DMS53 (cell line): ENCODE data around the gene CCDC183.
"Not testable (repeated sequence)": the region's sequence is repeated elsewhere in the genome, so short reads cannot be mapped to it uniquely, and the experiment has no call there.

ENCODE experiments used
- DNase-seq: peaks from one replicate; lab custom pipeline; 2025; lab: John Stamatoyannopoulos, UW

The CCDC183 gene

DNA sequence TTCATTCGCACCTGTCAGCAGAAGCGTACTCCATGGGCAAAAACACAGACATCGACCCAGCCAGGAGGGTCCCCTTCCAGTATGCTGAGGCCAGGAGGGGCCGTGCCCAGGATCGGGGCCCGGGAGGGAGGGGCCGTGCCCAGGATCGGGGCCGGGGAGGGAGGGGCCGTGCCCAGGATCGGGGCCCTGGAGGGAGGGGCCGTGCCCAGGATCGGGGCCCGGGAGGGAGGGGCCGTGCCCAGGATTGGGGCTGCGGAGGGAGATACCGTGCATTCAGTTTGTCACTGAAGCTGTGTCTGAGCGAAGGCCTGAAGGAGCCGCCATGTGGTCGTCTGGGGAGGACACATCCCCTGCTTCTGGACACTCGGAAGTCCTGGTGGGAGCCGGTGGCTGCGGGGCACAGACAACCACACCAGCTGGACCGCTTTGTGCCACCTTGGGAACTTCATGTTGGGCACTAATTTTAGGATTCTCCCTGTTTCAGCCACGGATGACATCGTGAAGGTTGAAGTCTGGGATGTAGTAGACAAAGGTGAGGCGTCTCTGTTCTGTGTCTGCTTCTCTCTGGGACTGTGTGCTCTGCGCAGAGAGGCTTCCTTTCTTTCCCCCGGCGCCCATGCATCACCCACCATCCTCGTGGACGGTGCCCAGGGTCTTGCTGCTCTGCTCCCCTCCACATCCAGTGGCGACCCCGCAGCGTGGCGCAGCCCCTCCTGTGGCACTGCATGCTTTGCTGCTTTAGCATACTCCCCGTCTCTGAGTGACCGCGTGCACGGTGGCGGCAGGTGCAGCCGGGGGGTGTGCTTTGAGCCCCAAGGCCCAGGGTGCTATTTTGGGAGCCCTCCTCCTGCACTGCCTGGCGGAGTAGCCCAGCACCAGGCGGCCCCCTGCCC lies 29.4 kb downstream of the CCDC183 start:
- no peak for DNase-seq

- no peak for DNase-seq
These were observed 30.0 kb downstream of the CCDC183 start for GRCh38 chr9:136826188-136826541.

DNA sequence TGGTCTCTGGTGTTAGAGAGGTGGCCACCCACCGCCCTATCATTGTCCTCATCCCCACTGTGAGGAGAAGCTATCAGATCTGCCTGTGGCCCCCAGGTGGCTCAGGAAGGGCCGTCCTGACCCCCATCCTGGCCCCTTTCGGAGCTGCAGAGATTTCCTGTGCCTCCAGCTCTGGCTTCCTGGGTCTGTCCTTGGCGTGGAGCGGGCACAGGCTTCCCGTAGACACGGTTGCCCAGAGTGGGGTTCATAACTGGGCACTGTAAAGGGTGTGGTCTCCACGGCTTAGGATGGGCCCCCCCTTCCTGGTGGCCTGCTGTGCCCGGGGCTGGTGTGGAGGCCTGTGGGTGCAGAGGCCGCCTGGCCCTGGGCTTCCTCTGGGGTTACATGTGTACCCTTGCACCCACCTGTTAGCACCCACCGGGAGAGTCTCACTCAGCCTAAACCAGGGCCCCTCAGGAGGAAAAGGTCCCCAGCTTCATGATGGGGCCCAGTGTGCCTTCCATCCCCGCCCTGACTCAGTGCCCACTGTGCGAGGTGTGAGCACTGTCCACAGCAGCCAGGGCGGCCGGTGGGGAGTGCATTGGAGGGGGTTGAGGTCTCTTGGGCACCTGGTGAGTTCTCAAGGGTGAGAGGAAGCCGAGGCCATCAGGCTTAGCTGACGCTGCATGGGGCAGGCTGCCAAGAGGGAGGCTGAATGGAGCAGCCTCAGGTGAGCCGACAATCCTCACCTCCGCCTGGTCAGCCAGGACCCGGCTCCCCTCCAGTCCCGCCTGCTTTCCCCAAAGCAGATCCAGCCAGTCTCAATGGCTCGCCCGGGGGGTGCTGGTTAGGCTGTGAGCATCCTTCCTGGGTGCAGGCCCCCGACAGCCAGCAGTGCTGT lies 30.8 kb downstream of the CCDC183 start:
- no peak for DNase-seq

GRCh38 chr9:136827794-136828473 lies 31.8 kb downstream of the CCDC183 start:
- DNase-seq: no peak

DNA sequence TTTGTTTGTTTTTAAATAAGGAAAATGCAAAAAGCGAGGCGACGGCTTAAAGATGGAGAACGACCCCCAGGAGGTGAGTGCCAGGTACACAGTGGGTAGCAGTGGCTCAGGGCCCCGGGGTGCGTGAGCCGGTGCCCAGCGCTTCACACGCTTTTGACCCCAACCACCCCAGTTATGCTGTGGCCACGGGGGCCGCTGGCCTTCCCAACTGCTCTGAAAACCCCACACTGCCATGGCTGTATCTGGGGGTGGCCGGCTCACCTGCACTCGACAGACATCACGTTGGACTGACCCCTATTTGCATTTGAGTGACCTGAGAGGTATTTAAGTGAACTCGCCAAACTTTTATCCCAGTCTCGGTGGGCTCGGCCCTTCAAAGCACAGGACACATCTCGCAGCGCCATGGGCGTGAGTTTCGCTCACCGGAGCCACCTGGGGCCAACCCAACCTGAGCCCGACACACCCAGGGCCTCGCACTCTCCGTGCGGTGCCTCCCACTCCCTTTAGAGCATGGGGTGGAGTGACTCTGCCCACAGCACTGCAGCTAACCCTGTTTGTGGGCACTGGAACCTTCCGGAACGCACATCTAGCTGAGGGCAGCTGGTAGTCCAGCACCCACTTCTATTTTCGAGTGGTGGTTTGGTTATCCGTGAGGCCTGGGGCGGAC lies 32.5 kb downstream of the CCDC183 start:
- DNase-seq: no peak

- DNase-seq: no peak
These were observed 33.3 kb downstream of the CCDC183 start for GRCh38 chr9:136829412-136829811.

DNA sequence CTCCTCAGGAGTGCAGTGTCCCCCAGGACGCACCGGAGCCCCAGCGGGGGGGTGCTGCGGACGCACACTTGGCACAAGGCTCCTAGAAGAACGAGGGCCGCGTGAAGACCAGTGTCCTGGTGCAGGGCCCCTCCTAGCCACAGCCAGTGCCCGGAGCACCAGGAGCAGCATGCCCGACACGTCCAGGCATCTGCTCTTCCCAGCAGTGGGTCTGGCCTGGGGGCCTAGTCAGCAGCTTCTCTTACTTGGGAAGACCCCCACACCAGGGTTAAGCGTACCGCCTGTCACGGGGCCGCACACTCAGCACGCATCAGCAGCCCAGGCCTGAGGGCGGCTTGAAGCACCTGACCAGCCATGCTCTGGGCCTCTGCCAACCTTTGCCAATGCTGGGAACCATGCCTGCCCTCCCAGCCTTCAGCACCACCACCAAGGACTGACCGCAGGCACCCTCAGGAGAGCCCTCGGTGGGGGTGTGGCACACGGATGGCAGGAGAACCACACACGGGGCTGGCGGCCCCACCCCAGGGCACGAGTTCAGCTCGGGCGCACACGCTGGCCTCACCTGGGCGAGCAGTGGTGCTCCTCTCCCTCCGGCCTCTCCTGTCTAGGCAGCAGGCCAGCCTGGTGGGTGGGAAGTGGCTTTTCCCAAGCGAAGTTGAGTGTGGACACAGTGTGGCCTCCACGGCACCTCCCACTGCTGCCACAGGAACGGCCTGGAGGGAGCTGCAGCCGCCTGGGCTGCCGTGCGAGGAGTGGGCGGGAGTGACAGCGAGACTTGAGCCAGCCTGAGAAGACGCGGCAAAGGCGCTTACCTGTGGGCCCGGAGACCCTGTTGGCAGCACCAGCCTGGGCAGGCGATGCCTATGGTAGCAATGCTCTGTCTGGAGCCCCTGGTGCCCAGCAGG lies 34.1 kb downstream of the CCDC183 start:
- no peak for DNase-seq

GRCh38 chr9:136831002-136831719 lies 35.0 kb downstream of the CCDC183 start:
- DNase-seq: no peak

- DNase-seq: no peak
These were observed 35.6 kb downstream of the CCDC183 start for GRCh38 chr9:136831720-136832104.

DNA sequence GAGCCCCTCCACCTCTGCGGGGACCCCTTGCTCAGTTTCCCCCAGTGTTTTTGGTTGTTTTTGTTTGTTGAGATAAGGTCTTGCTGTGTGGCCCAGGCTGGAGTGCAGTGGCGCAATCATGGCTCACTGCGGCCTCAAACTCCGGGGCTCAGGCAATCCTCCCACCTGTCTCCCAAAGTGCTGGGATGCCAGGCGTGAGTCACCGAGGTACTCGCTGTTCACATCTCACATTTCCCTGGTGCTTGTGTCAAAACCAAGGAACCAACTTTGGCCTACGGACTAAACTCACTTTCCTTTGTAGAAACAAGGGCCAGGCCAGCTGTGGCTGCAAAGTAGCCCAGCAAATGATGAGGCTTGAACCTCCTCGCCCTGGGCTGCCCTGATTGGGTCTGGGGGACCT lies 36.4 kb downstream of the CCDC183 start:
- DNase-seq: no peak

DNA sequence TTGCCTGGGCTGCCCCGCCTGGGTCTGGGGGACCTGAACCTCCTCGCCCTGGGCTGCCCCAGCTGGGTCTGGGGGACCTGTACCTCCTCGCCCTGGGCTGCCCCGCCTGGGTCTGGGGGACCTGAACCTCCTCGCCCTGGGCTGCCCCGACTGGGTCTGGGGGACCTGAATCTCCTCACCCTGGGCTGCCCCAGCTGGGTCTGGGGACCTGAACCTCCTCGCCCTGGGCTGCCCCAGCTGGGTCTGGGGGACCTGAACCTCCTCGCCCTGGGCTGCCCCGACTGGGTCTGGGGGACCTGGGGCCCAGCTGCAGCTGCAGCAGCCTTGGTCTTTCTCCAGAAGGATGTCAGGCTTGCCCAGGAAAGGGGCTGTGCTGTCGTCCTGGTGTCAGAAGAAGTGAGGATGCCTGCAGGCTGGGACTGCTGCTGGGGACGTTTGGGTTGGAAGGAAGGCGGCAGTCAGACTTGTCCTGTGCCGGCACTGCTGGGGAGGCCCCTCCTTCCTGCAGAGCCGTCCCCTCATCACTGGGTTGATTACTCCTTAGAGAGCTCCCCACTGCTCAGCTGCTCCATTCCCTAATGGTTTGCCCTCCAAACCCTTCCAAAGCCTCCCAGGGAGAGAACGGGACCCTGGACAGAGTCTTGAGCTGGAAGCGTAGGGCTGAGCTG lies 37.4 kb downstream of the CCDC183 start:
- DNase-seq: not testable (repeated sequence)

DNA sequence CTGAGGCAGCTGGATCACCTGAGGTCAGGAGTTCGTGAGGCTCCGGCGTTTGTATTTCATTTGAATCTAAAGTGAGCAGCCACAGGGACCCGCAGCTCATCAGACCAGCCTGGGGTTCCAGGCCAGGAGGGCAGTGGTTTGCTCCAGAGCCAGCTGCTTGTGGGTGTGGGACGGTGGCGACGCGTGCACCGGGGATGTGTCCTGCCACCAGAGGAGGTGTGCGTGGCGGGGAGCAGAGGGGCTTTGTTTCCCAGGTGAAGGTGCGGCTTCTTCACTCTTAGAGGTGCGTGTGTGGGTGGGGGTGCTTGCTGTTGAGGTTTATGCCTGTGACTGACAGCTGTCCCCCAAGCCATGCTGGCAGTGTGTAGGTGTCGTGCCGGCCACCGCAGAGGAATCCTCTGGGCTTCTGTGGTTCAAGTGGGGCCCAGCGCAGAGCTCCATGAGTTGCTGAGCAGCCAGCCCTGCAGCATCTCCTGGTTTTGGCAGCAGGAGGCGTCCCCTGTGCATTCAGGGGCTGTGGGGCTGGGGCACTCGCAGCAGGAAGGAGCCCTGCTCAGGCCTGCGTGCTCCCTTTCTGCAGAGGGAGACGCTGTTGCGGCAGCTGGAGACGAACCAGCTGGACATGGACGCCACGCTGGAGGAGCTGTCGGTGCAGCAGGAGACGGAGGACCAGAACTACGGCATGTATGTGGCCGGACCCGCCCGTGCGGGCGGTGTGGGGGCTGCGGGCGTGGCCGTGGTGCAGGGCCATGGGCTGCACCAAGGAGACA lies 39.2 kb downstream of the CCDC183 start:
- DNase-seq: no peak

- DNase-seq: no peak
These were observed 40.1 kb downstream of the CCDC183 start for GRCh38 chr9:136835932-136836904.

GRCh38 chr9:136837146-136837855 lies 41.2 kb downstream of the CCDC183 start:
- DNase-seq: no peak

- not testable (repeated sequence) for DNase-seq
These were observed 41.7 kb downstream of the CCDC183 start for GRCh38 chr9:136837856-136838277.

- no peak for DNase-seq
These were observed 42.4 kb downstream of the CCDC183 start for GRCh38 chr9:136838314-136839228.
